Fibroblast of mammary gland (primary cell): ENCODE results near the gene TBC1D22A.

Experiments used
- DNase-seq: peaks from one replicate; pipeline ENCODE4 v3.0.0-alpha.2; 2010; ENCODE audit warnings: low read depth
- H3K4me3 ChIP-seq: 2 replicates; pipeline ENCODE4 v1.5.1; 2011; ENCODE audit warnings: low read depth, mild to moderate bottlenecking, low read length, moderate library complexity; ENCODE audit not compliant: control insufficient read depth
- CTCF ChIP-seq: conservative IDR thresholded peaks from 2 replicates; pipeline ENCODE4 v1.5.1; 2011; ENCODE audit warnings: low read depth, low read length, inconsistent platforms; ENCODE audit not compliant: control insufficient read depth, insufficient read depth

The TBC1D22A gene

GRCh38 chr22:47111626-47112581 lies 349.5 kb downstream of the TBC1D22A start:
- no peak for DNase-seq
- TF ChIP-seq CTCF = no peak
- no peak overlapping the region for H3K4me3 ChIP-seq

GRCh38 chr22:47112582-47112965 lies 350.1 kb downstream of the TBC1D22A start:
- DNase-seq = no peak
- no peak overlapping the region for H3K4me3 ChIP-seq
- no peak for TF ChIP-seq CTCF

GRCh38 chr22:47112994-47113852 lies 350.8 kb downstream of the TBC1D22A start:
- DNase-seq = no peak
- H3K4me3 ChIP-seq = no peak overlapping the region
- TF ChIP-seq CTCF = no peak

GRCh38 chr22:47113853-47114415 lies 351.5 kb downstream of the TBC1D22A start:
- DNase-seq = no peak
- no peak for TF ChIP-seq CTCF
- H3K4me3 ChIP-seq = no peak overlapping the region

GRCh38 chr22:47114813-47115517 lies 352.5 kb downstream of the TBC1D22A start:
- no peak for DNase-seq
- H3K4me3 ChIP-seq = no peak overlapping the region
- no peak for TF ChIP-seq CTCF

- no peak for DNase-seq
- H3K4me3 ChIP-seq = no peak overlapping the region
- no peak for TF ChIP-seq CTCF
Measured at GRCh38 chr22:47115518-47115890, 353.1 kb downstream of the TBC1D22A start.
